Measurements from ENCODE around the gene AOX1.

AOX1 gene

DNA sequence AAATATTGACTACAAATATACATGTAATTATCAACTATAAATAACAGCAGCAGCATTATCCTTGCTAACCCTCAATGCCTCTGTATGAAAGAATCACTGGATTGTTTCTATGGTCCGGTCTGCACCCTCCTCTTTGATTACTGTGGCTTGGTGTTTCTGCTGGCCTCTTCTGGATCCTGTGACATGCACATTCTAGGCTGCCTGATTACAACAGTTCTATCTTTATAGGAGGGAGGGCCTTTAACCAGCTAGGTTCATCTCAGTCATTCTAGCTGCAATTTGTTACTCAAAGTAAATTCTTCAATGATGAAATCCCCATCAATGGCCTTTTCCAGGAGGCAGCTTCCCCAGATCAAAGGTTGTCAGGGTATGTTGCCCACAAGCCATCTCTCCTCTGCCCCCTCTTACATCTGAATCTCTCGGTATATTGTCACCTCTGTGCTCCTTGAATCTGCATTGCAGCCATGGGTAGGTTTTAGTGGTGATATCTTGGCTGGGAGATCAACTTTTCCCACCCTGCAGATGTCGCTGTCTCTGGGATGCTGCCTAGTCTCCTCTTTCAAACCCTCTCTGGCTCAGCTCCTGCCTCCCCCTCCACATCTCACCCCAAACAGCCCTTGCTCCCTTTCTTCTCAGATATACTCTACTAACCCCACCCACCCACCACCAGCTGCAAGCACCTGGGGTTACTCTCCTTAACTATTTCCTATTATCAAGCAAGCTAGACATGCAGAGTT, 119.7 kb downstream of the AOX1 start:
- no peaks in the 10 kb centered on the region for H4K20me1 ChIP-seq (ENCODE audit: control insufficient read depth, insufficient read depth, low read depth, low read length)
- no peaks in the 10 kb centered on the region for H3K4me1 ChIP-seq (ENCODE audit: control insufficient read depth, low read length)
- no peaks in the 10 kb centered on the region for H3F3A ChIP-seq (ENCODE audit: control insufficient read depth, insufficient read depth)
- H3K36me3 ChIP-seq (ENCODE audit: control insufficient read depth, low read length): no peaks in the 10 kb centered on the region
- H3K9me2 ChIP-seq (replicated peaks; ENCODE audit: control insufficient read depth, low read length): no peaks in the 10 kb centered on the region
- no peak overlapping the region for H3K4me2 ChIP-seq (ENCODE audit: low read length)
- TF ChIP-seq CTCF (IDR thresholded peaks at IDR 0.05; ENCODE audit: low read depth, low read length, poor library complexity, severe bottlenecking) (no peak), EZH2phosphoT487 (IDR thresholded peaks at IDR 0.05; ENCODE audit: borderline replicate concordance, low read length) (no peak)
- H3K27me3 ChIP-seq (ENCODE audit: control insufficient read depth, low read length): peaks cover 44% of the 10 kb centered on the region
- H3K4me3 ChIP-seq (ENCODE audit: low read length): no peak overlapping the region
- no peaks in the 10 kb centered on the region for H3K79me2 ChIP-seq (ENCODE audit: control insufficient read depth, low read length)
- no peak overlapping the region for H3K27ac ChIP-seq (ENCODE audit: low read depth, low read length)
- H3K9me3 ChIP-seq (ENCODE audit: control insufficient read depth, insufficient read depth, low read length): no peaks in the 10 kb centered on the region

GRCh38 chr2:200708943-200709342, 123.1 kb downstream of the AOX1 start:
- Histone ChIP-seq H3K27ac (ENCODE audit: low read depth, low read length) (no peak overlapping the region), H3K27me3 (ENCODE audit: control insufficient read depth, low read length) (peaks cover 22% of the 10 kb centered on the region), H4K20me1 (ENCODE audit: control insufficient read depth, insufficient read depth, low read depth, low read length) (no peaks in the 10 kb centered on the region), H3F3A (ENCODE audit: control insufficient read depth, insufficient read depth) (no peaks in the 10 kb centered on the region), H3K36me3 (ENCODE audit: control insufficient read depth, low read length) (no peaks in the 10 kb centered on the region), H3K4me3 (ENCODE audit: low read length) (no peak overlapping the region), H3K79me2 (ENCODE audit: control insufficient read depth, low read length) (no peaks in the 10 kb centered on the region), H3K9me3 (ENCODE audit: control insufficient read depth, insufficient read depth, low read length) (no peaks in the 10 kb centered on the region), H3K9me2 (replicated peaks; ENCODE audit: control insufficient read depth, low read length) (no peaks in the 10 kb centered on the region), H3K4me2 (ENCODE audit: low read length) (no peak overlapping the region), H3K4me1 (ENCODE audit: control insufficient read depth, low read length) (peaks cover 14% of the 10 kb centered on the region)
- TF ChIP-seq EZH2phosphoT487 (IDR thresholded peaks at IDR 0.05; ENCODE audit: borderline replicate concordance, low read length) (no peak), CTCF (IDR thresholded peaks at IDR 0.05; ENCODE audit: low read depth, low read length, poor library complexity, severe bottlenecking) (no peak)

- no peak for TF ChIP-seq EZH2phosphoT487 (IDR thresholded peaks at IDR 0.05; ENCODE audit: borderline replicate concordance, low read length)
- TF ChIP-seq CTCF (IDR thresholded peaks at IDR 0.05; ENCODE audit: low read depth, low read length, poor library complexity, severe bottlenecking): peak; percentile 80
- H3F3A ChIP-seq (ENCODE audit: control insufficient read depth, insufficient read depth): no peaks in the 10 kb centered on the region
- no peaks in the 10 kb centered on the region for H4K20me1 ChIP-seq (ENCODE audit: control insufficient read depth, insufficient read depth, low read depth, low read length)
- H3K36me3 ChIP-seq (ENCODE audit: control insufficient read depth, low read length): no peaks in the 10 kb centered on the region
- H3K4me2 ChIP-seq (ENCODE audit: low read length): peak overlapping the region; percentile 61
- peaks cover 14% of the 10 kb centered on the region for H3K4me1 ChIP-seq (ENCODE audit: control insufficient read depth, low read length)
- no peaks in the 10 kb centered on the region for H3K9me3 ChIP-seq (ENCODE audit: control insufficient read depth, insufficient read depth, low read length)
- H3K27me3 ChIP-seq (ENCODE audit: control insufficient read depth, low read length): peaks cover 2% of the 10 kb centered on the region; the same call in 1 of the 2 replicates
- no peaks in the 10 kb centered on the region for H3K9me2 ChIP-seq (replicated peaks; ENCODE audit: control insufficient read depth, low read length)
- H3K4me3 ChIP-seq (ENCODE audit: low read length): peak overlapping the region; percentile 51
- no peaks in the 10 kb centered on the region for H3K79me2 ChIP-seq (ENCODE audit: control insufficient read depth, low read length)
- peak overlapping the region; percentile 50 for H3K27ac ChIP-seq (ENCODE audit: low read depth, low read length)
These were observed 127.3 kb downstream of the AOX1 start for GRCh38 chr2:200713003-200713703.
